ENCODE measurements around the gene MZT2A.
A peak's percentile ranks its signal among the peaks of the same experiment; 100 is the strongest.
"Not testable (repeated sequence)": the region's sequence is repeated elsewhere in the genome, so short reads cannot be mapped to it uniquely, and the experiment has no call there.

Gene MZT2A

DNA sequence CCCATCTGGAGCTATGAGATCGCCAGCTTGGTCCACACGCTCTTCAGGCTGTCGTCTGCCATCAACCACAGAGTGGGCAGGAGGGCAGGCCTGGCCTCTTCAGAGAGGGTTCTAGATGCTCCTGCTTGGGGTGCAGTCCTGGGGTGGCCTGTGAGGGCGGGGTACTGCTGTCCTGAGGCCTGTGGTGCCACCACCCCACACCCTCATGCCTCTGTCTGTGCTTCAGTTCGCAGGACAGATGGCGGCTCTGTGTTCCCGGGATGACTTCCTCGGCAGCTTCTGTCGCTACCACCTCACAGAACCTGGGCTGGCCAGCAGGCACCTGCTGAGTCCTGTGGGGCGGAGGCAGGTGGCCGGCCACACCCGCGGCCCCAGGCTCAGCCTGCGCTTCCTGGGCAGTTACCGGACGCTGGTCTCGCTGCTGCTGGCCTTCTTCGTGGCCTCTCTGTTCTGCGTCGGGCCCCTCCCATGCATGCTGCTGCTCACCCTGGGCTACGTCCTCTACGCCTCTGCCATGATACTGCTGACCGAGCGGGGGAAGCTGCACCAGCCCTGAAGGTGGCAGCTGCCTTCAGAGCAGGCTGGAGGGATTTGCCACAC is 27.8 kb upstream of the MZT2A start:
- DNase-seq = not testable (repeated sequence)

DNA sequence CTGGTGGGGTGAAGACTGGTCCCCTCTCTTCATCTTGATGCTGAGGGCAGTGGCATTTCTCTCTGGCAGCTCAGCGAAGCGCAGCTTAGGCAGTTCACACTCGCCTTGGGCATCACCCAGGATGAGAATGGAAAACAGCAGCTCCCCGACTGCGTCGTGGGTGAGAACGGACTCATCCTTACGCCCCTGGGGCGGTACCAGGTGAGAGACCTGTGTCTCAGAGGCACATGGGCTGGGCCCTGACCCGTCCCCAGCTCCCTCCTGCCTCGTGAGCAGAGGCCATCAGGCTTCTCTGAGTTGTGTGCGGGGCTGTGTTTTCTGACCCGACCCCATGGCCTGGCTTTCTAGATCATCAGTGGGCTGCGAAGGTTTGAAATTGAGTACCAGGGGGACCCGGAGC is 27.3 kb upstream of the MZT2A start:
- DNase-seq = no peak

DNA sequence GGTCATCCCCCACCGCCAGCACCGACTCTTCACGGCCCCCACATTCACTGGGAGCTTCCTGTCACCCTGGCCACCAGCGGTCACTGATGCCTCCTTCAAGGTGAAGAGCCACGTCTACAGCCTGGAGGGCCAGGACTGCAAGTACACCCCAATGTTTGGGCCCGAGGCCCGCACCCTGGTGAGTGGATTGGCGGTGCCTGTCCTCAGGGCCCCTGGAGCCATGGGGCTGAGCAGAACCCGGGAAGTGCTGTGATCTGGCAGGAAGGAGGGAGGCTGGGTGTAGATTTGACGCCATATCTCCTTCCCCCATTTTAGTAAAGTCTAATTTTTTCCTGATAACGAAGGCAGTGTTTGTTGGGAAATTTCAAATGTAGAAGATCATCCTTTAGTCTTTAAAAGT is 26.3 kb upstream of the MZT2A start:
- DNase-seq = not testable (repeated sequence)

DNA sequence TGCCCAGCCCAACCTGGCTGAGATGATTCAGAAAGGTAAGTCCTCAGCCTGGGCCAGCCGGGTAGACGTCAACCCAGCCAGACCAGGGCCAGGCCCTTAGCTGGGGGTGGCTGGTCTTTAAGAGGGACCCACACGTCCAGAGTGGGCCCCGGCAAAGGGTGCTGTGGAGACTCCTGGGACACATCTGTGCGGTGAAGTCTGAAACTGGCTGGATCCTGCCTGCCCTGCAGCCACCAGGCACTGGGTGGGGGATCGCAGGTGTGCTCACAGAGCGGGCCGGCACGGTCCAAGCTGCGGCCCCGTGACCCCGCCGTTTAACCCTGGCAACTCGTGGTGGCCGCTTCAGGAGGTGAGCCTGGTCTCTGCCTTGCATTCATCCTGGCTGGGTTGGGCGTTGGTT is 25.7 kb upstream of the MZT2A start:
- DNase-seq = not testable (repeated sequence)

DNA sequence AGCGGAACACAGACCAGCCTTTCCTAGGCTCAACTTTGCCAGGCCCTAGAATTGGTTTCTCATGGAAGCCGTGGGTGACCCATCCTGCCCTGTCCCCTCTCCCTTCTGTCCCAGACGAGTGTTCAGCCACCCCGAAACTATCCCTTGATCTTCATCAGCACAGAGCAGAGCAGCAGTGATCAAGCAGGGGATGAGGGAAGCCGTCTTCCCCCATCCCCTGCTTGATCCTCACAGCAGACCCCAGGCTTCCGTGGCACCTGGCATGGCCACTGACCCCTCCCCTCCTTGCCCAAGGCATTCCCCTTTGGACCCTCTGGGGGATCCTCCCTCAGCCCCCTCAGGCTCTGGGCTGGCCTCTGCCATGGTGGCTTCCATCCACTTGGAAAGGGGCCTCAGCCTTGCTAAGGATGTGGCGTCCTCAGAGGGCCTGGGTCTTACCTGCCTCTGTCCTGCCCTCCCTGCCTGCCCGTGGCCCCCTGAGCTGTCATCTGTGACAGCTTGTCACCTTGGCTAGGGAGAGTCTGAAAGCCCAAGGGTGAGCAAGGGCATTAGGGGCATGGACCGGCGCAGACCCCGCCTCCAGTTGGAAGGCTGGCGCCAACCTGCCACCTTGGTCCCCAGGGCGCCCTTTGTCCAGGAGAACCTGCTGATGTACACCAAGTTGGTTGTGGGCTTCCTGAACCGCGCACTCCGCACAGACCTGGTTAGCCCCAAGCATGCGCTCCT is 25.1 kb upstream of the MZT2A start:
- no peak for DNase-seq

DNA sequence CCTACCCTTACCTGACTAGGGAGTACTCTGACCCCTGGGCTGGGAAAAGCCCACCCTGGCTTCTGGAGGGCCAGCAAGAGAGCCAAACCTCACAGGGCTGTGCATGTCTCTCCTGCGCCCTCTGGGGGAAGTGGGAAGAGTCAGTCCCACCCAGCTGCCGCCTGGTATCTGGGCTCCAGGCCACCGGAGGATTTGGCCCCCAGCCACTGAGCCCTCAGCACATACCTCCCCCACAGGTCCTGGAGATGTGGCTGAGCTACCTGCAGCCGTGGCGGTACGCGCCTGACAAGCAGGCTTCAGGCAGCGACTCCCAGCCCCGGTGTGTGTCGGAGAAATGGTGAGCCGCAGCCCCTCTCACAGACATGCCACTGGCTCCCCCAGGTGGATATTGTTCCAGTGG is 24.4 kb upstream of the MZT2A start:
- not testable (repeated sequence) for DNase-seq

DNA sequence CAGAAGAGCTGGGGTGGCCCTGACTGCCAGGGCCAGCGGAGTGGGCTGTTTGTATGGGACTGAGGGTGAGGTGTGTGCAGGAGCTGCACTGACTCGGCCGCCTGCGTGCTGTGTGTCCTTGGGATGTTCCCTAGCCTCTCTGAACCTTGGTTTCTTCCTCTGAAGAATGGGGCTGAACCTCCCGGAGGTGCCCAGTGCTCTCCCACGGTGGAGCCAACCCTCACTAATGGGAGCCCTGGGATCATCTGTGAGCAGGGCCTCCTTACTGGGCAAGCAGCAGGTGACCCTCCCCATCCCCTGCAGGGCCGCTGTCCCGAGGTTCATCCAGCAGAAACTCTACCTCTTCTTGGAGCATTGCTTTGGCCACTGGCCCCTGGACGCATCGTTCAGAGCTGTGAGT is 23.8 kb upstream of the MZT2A start:
- DNase-seq = no peak

DNA sequence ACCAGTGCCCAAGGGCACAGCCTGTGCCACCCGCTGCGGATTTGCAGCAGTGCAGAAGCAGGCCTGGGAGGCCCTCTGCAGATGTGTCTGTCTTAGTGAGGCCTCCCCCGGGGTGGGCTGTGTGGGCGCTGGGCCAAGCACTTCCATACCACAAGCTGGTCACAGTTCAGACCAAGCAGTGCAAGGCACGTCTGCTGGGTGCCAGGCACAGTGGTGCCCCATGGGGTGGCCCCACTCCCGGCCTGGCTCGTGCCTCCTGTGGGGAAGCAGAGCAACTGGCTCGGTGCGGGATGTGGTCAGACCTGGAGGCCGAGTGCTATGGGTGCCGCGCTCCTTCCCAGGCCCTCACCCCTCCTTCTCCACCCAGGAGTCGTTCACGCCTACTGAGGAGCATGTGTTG is 23.0 kb upstream of the MZT2A start:
- DNase-seq = not testable (repeated sequence)

DNA sequence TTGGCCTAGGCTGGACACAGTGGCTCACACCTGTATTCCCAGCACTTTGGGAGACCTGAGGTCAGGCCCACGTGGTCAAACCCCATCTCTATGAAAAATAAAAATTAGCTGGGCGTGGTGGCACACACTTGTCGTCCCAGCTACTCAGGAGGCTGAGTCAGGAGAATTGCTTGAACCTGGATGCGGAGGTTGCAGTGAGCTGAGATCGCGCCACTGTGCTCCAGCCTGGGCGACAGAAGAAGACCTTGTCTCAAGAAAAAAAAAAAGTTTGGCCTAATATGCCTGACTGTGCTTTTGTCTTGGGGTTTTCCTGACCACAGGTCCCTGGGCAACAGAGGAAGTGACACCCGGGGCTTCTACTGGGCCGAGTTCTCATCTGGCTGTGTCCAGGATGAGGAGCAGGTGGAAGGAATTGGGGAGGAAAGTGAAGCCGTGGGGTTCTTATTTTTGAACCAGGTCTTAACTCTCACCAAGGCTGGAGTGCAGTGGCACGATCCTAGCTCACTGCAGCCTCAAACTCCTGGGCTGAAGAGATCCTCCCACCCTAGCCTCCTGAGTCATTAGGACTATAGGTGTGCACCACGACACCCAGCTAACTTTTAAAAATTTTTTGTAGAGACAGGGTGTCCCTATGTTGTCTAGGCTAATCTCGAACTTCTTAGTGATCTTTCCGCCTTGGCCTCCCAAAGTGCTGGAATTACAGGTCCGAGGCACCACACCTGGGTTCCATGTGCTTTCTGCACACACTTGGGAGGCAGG is 22.4 kb upstream of the MZT2A start:
- DNase-seq = not testable (repeated sequence)

DNA sequence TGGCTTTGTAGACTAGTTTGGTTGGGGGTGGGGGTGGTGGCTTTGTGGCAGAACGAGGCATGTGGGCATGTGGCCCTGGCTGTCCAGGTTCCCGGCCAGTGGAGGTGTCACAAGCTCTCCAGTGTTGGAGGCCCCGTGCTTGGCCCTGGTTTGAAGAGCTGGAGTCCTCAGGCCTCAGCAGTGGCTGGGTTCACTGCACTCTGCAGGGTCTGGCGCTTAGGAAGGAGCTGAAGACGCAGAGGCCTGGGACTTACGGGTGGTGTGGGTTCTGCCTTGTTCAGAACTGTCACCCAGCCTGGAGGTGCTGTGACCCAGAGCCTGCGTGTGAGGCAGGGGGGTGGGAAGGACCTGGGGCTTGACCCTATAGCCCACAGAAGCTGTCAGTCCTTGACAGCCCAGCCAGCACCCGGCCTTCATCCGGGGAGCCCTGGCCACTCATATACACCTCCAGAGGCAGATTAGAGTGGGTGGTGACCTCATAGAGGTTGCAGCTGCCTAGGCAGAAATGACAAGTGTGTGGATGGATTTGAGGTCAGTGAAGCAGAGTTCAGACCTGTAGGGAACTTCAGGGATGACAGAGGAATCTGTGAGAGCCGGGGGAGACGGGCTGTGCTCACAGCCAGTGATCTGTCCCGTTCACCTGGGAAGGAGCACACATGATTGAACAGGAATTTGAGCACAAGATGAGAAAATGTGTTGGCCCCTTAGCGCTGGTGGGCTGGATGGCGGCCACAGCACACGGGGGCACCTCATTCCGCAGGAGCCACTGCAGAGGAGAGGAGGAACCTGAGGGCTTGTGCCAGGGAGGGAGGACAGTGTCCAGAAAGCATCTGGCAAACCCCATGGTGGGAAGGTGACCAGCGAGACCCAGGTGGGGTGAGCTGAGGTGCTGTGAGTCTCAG is 20.0 kb upstream of the MZT2A start:
- not testable (repeated sequence) for DNase-seq

DNA sequence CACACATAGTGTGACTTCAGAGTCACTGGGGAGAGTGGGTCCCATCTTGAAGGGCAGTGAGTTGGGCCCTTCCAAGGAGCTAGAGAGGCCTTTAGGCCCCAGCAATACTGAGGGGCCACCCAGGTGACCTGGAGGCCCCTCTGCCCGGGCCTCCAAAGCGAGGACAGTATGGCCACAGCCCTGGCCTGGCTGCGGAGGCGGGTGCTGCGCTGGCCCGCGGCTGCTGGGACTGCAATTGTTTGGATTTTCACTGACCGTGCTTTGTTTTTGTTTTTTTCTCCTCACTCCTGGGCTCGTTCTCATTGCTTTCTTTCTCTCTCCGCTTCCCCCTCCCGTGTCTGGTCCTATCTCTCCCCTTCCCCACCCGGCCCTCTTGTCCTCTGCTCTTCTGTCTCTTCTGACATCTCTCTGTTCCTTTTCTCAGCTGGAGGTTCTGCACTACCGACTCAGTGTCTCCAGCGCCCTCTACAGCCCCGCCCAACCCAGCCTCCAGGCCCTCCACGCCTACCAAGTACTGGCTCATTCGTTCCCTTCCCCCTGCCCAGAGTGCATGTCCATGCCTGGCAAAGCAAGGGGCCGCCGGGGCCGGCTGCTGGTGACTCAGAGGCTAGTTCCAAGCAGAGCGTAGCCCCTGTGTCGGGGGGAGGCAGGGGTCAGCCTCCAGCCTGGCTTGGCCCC is 19.2 kb upstream of the MZT2A start:
- not testable (repeated sequence) for DNase-seq

DNA sequence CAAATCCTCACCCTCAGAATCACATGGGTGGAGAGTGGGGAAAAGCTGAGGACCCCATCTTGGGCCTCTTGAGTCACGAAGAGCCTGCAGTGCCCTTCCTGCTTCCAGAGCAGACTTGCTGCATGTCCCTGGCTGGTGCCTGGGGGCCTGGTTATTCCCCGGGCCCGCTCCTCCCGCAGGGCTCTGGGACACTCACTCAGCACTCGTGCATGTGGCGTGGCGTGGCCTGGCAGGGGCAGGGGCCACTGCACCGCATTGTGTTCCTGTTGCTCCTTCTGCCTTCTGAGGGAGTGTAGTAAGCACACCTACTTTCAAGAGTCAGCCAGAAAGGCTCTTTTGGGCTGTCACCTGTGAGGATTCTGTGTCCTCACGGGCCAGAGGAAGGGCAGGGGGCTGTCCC is 17.4 kb upstream of the MZT2A start:
- no peak for DNase-seq

DNA sequence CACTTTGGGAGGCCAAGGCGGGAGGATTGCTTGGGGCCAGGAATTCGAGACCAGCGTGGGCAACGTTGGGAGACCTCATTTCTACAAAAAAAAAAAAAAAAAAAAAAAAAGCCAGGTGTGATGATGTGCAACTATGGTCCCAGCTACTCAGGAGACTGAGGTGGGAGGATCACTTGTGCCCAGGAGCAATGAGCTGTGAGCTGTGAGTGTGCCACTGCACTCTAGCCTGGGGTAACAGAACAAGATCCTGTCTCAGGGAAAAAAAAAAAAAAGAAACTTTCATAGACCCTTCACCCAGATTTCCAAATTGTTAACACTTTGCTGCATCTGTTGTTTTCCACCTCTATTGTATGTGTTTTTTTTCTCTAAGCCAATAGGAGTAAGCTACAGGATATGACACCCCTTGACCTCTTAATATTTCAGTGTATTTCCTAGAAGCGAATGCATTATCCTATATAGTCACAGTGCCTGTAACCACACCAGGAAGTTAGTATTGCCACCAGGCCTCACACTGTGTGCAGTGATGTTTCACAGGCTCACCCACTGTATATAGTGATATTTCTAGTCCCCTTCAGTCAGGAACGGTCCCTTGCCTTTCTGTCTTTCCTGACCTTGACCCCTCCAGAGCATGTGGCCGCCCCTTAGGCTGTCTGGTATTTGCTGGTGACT is 12.0 kb upstream of the MZT2A start:
- not testable (repeated sequence) for DNase-seq

DNA sequence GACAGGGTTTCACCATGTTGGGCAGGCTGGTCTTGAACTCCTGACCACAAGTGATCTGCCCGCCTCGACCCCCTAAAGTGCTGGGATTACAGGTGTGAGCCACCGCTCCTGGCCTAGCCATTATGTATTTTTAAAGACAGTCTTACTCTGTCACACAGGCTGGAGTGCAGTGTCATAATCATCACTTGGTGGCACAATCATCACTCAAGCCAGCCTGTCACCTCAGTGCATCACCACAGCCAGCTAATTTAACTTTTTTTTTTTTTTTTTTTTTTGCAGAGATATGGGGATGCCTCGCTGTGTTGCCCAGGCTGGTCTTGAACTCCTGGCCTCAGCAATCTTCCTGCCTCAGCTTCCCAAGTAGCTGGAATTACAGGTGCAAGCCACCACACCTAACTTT is 11.4 kb upstream of the MZT2A start:
- DNase-seq = not testable (repeated sequence)

DNA sequence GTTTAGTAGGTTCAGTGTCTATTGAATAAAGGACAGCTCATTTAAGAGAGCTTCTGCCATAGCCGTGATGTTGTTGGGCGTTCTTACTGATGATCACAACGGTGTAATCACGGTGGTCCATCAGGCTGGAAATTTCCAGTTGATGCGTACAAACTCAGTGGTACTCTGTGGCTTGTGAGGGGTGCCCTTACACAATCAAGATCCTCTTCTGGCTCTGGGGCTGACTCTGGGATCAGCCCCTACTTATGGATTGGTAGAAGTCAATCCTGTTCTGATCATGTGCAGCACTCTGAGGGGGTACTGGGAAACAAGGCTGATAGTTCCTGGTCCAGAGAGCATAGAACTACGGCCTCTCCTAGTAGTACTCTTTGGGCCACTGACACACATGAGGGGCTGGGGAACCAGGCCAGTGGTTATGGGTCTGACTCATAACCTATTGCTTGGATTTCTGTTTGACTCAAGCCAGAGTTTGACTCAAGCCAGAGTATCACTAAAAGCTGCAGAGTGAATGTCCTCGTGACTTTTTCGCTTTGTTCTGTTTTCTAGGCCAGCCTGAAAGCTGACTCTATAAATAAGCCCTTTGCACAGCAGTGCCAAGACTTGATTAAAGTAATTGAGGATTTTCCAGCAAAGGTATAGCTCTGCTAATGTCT is 6.2 kb upstream of the MZT2A start:
- DNase-seq = not testable (repeated sequence)

DNA sequence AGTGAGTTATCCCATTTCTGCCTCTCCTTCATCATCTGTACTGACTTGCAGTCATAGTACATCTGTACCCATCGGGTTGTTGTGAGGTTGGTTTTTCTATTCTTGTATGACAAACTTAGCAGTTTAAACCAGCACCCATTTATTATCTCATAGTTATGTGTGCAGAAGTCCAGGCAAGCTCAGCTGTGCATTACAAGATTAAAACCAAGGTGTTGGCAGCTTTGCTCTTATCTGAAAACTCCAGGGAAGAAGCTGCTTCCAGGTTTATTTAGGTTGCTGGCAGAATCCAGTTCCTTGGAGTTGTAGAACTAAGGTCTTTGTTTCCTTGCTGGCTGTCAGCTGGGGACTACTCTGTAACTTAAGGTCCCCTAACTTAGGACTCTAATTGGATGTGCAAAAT is 3.3 kb upstream of the MZT2A start:
- DNase-seq = not testable (repeated sequence)

DNA sequence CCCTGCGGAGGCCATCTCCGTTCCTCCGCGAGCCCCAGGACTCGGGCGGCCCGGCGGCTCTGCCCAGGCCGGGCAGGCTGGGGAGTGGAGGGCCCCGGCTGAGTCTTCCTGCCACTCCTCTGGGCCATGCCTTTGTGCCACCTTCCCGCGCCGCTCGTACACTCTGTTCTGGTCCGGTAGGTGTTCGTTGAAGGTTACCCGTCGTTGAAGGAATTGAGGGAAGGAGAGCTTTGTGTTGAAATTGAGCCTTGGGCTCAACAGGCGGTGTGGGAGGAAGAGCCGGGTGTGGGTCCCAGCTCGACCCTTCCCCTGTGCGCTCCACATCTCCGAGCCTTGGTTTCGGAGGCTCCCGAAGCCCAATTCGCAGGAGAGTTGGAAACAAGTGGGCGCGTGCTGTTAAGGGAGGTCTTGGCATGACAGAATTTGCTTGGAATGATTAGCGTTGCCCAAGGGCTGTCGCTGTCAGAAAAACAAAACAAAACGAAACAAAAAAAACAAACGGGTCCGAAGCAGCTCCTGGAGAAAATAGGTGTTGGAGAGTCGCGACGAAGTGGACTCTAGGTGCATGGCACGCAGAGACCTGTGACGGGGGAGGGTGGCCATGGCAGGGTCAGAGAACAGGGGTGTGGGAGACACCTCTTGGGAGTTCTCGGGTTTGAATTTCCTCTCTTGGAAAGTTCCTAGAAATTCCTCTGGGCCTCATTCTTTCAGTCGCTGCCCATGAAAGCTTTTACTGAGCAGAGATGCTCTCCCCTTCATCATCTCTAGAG is 1.2 kb upstream of the MZT2A start:
- DNase-seq = no peak

DNA sequence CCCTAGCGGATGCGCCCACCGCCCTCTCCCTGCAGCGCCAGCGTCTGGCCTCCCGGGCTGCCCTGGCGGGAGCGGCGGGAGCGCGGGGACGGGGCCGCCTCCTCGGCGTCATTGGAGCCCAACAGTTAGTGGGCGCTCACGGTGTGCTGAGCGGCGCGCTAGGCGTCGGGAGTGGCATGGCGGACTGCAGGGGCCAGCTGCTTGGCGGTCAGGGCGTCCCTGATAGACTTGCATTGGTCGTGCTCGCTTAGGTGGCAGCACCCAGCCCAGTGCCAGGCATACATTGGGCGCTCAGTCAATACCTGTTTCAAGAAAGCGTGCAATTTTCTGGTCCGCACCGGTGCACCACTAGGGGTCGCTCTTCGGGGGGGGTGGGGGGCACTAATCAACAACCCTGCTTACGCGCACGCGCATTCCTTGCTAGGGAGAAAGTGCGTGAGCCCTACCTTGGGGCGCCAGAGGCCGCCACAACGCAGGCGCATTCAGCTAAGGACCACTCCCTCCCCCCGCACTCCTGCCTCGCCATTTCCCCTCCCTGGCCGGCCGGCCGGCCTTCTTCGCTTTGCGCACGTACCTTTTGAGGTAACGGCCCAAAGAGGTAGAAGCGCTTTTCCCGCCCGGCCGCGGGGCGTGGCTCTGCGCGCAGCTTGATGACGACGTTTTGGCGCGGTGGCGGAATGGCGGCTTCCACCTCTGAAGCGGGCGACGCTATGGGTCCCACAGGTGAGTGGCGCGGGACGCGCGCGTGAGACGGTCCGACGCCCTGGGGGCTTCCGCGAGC is 411 bp upstream of the MZT2A start:
- peak; percentile 93 for DNase-seq

DNA sequence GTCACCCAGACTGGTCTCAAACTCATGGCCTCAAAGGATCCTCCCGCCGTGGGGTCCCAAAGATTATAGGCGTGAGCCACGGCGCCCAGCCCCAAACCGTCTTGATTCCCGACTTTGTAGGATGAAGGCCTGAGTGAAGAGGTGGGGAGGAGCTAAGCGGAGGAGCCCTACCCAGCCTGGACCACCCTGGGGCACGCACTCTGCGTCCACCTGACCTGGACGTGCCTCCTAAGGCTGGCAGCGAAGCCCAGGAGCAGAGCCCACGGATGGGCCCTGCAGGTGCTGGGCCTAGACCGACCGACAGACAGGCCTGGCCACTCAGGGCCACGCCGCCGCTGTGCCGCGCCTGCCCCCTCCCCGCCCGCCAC is 744 bp downstream of the MZT2A start:
- DNase-seq = not testable (repeated sequence)

Measured in NCI-H526 treated with DMSO at 0.1 percent for 48 hours (cell line).